GM19397 (cell line): Measurements from ENCODE around the gene FAM219B.
"Not testable (repeated sequence)": the region's sequence is repeated elsewhere in the genome, so short reads cannot be mapped to it uniquely, and the experiment has no call there.

Experiments
- ATAC-seq: cut with Tn5 transposase; IDR thresholded peaks from one replicate; pipeline ENCODE4 v1.9.1; 2021; ENCODE audit warnings: mild to moderate bottlenecking, moderate library complexity; ENCODE audit not compliant: unreplicated experiment

FAM219B gene

DNA sequence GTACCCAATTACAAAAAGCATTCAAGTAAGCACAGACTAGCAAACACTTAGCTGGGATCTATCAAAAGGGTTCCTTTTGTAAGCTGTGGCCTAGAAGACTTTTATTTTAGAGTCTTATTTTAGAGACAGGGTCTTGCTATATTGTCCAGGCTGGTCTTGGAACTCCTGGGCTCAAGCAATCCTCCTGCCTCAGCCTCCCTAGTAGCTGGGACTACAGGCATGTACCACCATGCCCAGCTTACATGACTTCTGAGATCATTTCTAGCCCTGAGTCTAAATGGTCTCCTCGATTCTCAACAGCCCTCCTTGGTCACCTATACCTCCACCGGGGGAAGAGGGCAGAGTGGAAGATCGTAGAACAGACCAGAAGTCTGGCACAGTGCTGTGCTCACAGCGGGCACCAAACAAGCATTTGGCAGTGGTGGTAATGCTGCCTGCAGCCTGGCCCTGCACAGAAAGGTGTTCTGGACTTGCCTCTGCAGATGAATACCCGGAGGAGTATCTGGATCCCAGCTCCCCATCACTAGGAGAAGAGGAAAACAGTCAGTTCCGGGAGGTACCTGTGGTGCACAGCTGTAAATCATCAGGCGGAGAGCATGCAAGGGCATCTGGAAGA is 2.4 kb downstream of the FAM219B start:
- no peak for ATAC-seq

DNA sequence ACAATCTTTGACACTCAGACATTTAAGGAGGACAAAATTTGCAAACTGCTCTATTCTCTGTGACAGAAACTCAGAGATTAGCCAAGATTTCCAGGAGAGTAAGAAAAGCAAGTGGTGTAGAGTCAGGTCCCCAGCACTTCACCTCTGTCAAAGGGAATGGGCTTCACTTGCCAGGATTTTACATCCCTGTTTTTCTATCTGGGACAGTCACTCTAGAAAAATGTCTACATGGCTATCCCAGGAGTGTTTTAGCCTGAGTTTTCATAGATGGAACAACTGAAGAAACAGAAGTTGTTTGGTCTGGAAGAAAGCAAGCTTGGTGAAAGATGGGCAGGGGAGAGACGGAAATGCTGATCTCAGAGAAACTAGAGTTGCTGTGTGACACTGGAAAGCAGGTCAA is 3.0 kb downstream of the FAM219B start:
- ATAC-seq: no peak

DNA sequence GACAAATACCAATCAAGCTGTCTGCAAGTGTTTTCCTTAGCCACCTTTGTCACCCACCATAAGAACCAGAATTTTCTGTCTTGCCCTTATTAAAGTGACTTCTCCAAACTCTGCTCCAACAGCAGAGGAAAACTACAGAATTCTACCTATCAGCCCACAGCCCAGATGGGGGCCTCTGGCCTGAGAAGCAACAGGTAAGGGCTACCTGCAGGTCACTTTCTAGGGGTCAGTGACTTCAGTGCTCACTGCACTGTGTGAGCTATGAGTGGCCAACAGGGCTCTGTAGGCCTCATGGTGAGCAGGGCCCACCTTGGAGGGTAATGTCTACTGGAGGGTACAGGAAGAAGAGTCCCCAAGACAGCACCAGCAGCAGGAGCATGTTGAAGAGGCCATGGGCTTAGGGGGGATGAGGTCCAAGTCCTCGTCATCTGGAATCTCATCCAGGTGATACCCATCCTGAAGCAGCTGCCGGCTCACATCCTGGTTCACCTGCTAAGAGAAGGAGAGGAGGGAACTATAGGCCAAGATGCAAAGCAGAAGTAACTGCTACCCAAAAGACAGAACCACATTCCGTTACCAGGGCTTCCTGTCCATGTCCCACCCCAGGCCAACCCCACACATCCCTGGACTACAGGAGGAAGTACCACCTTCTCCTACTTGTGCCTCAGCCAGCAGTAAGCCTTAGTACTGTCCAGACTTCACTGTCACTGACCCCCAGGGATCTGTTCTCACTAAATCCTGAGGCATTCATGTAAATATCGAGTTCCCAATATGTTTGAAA is 4.2 kb downstream of the FAM219B start:
- ATAC-seq: no peak

DNA sequence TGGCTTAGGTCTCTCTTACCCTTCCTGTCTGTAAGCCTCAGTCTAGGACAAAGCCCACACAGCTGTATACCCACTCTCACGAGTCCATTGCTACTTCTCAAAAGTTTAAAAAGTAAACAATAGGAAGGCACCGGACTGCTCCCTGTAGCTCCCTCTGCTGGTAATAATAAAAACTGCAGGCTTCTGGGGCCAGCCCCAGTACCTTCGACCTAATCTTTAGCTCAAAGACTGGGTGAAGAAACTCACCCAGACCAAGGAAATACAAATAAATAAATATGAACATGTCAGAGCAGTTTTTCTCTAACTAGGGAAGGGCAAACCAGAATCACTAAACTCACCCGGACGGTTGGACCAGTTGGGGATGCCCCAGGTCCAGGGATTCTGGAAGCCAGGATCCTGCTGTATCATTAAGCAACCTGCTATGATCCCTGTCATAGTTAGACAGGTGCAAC is 5.0 kb downstream of the FAM219B start:
- no peak for ATAC-seq

DNA sequence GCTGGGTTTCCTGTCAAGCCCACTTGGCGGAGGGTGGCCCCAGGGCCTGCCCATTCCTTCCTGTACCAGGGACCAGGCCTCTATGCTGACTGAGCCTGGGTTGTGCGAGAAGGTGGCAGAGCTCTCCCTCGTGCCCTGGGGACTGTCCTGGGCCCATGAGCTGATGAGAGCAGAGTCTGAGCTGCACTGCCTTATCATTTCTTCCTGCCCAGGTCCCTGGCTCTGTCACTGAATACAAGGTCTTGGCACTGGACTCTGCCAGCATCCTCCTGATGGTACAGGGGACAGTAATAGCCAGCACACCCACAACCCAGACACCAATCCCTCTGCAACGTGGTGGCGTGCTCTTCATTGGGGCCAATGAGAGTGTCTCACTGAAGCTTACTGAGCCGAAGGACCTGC is 9.3 kb downstream of the FAM219B start:
- no peak for ATAC-seq

DNA sequence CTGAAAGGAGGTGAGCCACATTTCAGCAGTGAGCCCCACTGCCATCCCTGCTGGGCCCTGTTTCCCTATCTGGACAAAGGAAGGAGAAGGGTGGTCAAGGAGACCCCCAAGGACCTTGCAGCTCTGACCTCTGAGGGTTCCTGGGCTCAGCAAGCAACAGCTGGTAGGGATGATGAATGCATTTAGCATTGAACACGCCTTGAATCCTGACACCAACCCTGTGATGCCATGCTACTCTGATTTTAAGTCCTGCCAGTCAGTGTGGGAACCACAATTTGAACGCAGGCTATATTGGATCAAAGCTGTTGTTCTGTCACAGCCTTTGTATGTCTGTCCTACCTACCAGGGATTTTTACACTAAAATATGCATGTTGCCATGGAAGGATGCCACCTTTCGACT is 10.3 kb downstream of the FAM219B start:
- ATAC-seq: no peak

DNA sequence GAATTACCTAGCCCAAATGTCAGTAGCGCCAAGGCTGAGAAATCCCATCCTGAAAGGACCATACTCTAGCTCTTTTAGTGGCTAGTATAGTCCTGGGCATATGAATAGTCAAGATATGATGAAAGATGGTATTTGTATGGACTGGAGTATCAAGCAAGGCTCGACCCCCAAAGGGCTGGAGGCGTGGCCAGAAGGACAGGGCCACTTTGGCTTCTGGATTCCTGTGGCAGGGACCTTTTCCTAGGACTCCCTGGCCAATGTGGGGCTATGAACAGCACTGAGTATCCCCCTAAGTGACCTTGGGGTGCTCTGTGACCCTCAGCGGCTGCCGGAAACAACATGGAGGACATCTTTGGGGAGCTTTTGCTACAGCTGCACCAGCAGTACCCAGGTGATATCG is 10.8 kb downstream of the FAM219B start:
- no peak for ATAC-seq

DNA sequence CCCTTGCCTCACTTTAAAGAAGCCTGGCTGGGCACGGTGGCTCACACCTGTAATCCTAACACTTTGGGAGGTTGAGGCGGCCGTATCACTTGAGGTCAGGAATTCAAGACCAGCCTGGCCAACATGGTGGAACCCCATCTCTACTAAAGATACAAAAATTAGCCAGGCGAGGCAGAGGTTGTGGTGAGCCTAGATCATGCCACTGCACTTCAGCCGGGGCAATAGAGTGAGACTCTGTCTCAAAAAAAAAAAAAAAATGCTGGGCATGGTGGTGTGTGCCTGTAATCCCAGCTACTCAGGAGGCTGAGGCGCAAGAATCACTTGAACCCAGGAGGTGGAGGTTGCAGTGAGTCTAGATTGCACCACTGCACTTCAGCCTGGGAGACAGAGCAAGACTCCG is 12.3 kb downstream of the FAM219B start:
- ATAC-seq: not testable (repeated sequence)

DNA sequence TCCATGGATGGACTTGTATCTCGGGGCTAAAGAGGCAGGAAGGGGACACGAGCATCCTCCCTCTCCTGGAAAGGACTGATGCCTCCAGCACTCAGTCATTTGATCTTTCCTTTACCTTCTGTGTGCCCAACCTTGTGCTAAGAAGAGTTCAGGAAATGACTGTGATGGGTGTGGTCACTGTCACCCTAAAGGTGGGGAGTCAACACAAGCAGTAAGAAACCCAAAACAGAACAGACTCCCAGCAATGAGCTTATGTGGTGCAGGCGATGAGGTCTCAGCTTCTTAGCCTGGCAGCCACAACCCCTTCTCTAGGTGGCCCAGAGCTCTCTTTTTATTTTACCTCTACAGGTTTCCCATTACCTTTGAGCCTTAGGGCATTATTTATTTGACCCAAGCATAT is 13.0 kb downstream of the FAM219B start:
- no peak for ATAC-seq

DNA sequence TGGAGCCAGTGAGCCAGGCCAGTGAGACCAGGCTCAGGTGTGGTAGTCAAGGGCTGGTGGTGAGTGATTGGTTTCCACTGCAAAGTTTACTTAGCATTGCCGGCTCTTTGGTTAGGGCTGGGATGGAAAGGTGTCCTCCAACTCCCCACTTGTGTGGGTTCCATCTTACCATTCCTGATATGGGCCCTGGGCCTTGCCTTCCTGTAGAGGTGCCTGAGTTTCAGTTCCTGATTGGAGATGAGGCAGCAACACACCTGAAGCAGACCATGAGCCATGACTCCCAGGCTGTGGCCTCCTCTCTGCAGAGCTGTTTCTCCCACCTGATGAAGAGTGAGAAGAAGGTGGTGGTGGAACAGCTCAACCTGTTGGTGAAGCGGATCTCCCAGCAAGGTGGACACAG is 13.7 kb downstream of the FAM219B start:
- no peak for ATAC-seq

DNA sequence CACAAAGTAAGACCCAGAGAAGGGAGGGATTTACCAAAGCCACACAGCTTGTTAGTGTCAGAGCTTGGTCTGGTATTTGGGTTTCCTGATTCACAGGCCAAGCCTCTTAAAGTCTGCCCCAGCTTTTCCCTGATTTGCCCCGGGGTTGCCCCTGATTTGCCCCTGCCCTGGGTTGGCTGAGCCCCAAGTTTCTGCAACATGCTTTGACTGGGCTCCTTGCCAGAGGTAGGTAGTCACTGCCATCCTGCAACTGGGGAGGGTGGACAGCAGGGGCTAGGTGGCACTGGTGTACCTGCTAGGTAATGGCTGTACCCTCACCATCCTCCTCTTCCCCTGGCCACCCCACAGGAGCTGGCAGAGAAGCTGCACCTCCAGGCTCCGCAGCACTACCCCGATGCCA is 14.3 kb downstream of the FAM219B start:
- ATAC-seq: no peak

DNA sequence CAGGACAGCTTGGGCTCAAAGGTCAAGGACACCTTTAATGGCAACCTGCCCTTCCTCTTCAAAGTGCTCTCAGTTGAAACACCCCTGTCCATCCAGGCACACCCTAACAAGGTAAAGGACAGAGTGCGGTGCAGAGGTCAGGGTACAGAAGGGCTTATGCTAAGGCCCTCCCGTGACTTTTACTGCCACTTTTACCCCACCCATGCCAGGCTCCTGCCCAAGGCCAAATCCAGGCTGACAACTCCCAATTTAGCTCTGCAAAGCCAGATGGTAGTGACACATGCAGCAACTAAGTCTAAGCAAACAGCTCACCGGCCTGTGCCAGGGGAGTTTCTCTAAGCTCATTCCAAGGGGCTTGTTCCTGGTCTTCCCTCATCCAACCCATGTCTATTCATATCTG is 15.2 kb downstream of the FAM219B start:
- no peak for ATAC-seq

DNA sequence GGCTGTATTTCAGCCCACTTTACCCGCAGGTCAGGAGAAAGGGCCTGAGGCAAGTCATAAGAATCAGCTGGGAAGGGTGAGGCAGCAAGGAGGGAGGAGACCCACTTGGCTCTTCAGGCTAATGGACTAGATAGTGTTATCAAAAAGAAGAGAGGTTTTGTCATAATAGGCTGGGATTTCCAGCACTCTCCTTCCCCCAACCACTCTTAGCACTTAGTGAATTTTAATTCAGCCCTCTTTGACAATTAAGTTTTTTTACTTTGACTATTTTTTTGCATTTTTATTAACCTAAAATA is 16.0 kb downstream of the FAM219B start:
- no peak for ATAC-seq

DNA sequence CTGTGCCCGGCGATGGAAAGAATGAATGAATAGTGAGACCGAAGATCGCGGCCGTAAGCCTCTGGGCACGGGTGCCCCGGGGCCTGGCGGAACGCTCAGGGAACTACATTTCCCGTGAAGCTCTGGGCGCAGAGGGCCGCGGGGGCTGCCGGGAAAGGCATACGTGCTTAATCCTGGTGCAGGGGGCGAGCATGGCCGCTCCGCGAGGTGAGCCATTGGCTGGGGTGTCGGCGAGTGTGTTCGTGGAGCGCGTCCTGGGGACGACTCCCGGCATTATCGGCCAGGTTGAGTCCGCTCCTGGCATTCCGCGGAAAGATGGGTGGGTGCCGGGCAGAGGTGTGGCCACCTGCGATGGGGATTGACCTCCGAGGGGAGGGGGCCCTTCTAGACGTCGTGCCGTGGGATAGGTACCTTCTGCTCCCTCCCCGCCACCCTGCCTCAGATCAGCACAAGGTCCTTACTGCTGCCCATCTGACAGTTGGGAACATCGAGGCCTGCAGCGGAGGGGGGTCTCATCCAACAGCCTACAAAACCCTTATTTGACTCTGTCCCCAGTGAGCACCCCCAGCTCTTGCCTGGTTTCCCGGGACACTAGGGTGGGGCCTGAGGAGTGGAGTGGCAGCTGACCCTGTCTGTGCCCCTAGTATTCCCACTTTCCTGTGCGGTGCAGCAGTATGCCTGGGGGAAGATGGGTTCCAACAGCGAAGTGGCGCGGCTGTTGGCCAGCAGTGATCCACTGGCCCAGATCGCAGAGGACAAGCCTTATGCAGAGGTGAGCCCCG is 16.6 kb downstream of the FAM219B start, which contains the start of gene MPI:
TSS of gene MPI (plus strand) at position 160 of the 782 bp plus-strand sequence. CDS start at position 192, 32 bp downstream.
- ATAC-seq: peak; percentile 86

DNA sequence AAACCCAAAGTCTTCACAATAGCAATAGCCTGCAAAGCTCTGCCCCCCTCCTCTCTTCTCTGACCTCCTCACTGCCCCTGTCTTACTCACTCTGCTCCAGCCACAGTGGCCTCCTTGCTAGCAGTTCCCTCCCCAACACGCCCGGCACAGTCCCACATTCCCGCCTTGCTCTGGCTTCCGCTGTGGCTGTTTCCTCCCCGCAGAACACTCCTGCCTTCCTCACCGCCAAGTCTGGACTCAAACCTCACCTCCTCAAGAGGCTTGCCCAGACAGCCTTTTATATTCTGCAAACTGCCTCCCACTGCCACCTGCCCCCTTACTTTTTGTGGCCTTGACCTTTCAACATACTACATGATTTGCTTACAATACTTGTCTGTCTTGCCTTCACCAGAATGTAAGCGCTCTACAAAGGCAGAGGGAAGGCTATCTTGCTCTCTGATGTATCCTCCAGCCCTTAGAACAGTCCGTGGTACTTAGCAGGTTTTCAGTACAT is 17.2 kb downstream of the FAM219B start:
- peak; percentile 28 for ATAC-seq

DNA sequence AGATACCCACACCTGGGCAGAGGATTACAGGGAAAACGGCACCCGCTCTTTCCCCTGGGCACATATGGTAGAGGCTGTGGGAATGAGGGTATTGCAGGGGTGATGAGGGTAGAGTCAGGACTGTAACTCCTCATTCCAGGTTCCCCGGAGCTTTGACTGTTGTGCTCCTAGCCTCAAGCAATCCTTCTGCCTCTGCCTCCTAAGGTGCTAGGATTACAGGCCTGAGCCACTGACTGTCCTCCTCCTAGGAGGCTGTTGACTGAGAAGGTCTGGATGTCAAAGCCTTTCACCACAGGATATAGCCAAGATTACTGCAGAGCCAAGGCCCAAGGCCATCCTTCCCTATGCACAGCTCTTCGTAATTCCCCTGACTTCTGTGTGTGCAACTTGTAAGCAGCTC is 17.9 kb downstream of the FAM219B start:
- no peak for ATAC-seq

DNA sequence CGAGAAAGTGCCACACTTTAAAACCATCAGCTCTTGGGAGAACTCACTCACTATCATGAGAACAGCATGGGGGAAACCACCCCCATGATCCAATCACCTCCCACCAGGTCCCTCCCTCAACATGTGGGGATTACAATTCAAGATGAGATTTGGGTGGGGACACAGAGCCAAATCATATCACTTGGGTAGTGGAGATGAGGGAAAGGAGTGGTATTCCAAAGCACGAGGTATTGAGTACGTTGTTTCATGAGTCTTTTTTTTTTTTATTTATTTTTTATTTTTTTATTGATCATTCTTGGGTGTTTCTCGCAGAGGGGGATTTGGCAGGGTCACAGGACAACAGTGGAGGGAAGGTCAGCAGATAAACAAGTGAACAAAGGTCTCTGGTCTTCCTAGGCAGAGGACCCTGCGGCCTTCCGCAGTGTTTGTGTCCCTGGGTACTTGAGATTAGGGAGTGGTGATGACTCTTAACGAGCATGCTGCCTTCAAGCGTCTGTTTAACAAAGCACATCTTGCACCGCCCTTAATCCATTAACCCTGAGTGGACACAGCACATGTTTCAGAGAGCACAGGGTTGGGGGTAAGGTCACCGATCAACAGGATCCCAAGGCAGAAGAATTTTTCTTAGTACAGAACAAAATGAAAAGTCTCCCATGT is 19.0 kb downstream of the FAM219B start:
- not testable (repeated sequence) for ATAC-seq

DNA sequence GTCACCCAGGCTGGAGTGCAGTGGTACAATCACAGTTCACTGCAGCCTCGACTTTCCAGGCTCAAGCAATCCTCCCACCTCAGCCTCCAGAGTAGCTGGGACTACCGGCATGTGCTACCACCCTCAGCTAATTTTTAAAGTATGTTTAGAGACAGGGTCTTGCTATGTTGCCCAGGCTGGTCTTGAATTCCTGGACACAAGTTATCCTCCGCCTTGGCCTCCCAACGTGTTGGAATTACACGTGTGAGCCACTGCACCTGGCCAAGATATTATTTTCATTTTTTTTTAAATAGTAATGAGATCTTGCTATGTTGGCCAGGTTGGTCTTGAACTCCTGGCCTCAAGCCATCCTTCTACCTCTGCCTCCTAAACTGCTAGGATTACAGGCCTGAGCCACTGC is 21.2 kb downstream of the FAM219B start:
- ATAC-seq: no peak

DNA sequence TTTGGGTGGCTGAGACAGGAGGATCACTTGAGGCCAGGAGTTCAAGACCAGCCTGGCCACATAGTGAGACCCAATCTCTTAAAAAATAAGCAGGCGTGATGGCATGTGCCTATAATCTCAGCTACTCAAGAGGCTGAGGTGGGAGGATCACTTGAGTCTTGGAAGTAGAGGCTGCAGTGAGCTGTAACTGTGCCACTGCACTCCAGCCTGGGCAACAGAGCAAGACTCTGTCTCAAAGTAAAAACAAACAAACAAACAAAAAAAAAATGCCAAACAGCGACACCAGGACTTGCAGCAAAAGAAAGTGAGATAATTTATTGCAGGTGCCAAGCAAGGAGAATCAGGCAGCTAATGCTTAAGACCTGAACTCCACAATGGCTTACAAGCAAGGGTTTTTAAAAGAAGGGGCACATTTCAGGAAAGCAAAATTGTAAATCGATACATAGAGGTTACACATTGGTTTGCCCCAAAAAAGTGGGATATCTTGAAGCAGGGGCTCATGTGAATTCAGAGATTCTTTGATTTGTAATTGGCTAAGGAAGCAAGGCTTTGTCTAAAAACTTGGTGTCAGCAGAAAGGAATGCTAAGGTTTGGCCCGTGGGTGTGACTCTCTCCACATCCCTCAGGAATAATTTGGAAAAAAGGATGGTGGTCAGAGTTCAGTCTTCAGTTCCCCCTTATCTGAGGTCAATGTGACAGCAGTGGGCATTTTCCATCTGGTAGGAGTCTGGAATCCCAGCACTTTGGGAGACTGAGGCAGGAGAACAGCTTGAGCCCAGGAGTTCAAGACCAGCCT is 22.0 kb downstream of the FAM219B start:
- no peak for ATAC-seq

DNA sequence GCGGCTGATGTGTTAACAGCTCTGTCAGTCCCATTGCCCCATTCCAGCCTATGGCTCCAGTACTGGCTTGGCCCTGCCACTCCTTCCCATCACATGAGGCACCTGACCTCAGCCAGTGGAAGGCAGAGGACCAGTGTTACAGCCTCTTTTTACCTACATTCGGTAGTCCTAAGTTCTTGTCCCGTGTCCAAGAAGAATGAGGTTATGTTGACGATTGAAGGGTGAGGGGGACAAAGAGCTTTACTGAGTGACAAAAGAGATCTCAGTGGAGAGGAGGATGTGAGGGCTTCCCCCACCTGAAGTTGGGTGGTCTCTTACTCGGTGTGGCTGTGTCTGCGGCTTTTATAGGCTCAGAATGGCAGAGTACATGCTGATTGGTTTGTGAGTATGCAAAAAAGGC is 24.1 kb downstream of the FAM219B start:
- no peak for ATAC-seq
